Eye (tissue), 1 donor: ENCODE measurements around the gene CACNA2D2.

Experiments
- DNase-seq: peaks from one replicate; pipeline ENCODE4 v3.0.0-alpha.2; 2015

The CACNA2D2 gene

GRCh38 chr3:50322386-50323091 is 180.9 kb downstream of the CACNA2D2 start, which contains the start of gene HYAL2:
HYAL2 (minus strand) TSS chr3:50322745; CDS start chr3:50320489, 2,256 bp downstream.
- peak; percentile 32 for DNase-seq

DNA sequence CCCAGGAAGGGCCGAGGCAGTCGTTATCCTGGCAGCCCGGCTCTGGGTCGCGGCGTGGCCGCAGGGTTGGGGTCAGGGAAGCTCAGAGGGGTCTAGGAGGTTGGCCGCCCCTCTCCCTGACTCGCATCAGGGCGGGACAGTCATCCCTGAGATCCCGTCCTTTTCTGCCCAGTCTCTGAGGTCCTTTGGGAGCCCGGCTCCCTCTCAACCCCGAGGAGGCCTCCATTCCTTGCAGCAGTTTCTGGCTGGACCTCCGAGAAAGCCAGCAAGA is 181.4 kb downstream of the CACNA2D2 start:
- DNase-seq = no peak

- DNase-seq = peak; percentile 97
Observed at GRCh38 chr3:50321336-50322114, 181.9 kb downstream of the CACNA2D2 start.

GRCh38 chr3:50320853-50321335 is 182.5 kb downstream of the CACNA2D2 start:
- peak; percentile 94 for DNase-seq

GRCh38 chr3:50319894-50320625 is 183.4 kb downstream of the CACNA2D2 start:
- DNase-seq = no peak

GRCh38 chr3:50319181-50319893 is 184.1 kb downstream of the CACNA2D2 start:
- DNase-seq = no peak

- DNase-seq = no peak
Observed at GRCh38 chr3:50318615-50319014, 184.8 kb downstream of the CACNA2D2 start.

- DNase-seq = no peak
Observed at GRCh38 chr3:50318163-50318562, 185.3 kb downstream of the CACNA2D2 start.

GRCh38 chr3:50317300-50317699 is 186.1 kb downstream of the CACNA2D2 start:
- no peak for DNase-seq

GRCh38 chr3:50316657-50317242 is 186.7 kb downstream of the CACNA2D2 start:
- DNase-seq = peak; percentile 65

DNA sequence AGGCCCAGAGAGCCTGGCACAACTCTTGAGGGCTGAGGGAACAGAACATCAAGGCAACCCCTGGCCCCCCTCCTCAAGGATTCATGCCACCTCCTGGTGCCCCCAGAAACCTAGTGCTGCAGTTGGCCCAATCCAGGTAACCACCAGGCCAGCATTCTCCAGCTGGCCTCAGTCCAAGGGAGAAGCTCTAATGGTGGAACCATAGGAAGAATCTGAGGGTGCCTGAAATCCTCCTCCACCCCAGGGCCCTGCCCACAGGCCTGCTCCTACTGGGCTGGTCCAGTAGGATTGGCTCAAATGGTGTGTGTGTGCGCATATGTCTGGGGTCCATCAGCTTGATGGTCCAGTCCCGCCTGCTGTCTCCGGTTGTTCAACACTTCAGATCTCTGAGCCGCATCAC is 188.6 kb downstream of the CACNA2D2 start:
- DNase-seq = no peak

DNA sequence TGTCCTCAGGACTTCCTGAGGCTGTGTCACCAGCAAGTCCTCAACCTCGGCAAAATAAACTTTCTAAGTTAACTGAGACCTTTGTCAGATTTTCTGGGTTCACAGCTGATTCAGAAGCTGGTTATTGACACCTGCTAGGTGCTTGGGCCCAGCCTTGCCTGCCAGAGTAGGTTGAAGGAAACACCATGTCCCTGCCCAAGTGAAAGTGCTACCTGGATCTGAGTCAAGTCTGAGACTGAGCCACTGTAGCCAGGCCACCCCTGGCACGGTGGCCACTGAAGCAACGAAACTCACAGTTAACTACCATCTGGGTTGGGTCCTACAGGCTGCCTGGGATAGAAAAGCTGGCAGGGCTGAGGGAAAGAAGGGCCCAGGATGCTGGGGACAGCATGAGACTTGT is 189.1 kb downstream of the CACNA2D2 start:
- DNase-seq = no peak
